Activated CD4-positive, alpha-beta T cell treated with anti-CD3 and anti-CD28 coated beads for 36 hours (primary cell): ENCODE measurements around the gene ADGRV1. TPM values are rescaled to one million over a fixed set of nuclear protein-coding genes. Genes with fewer than 3 reads are reported as not detected.
A peak's percentile ranks its signal among the peaks of the same experiment; 100 is the strongest.
"Not testable (repeated sequence)": the region's sequence is repeated elsewhere in the genome, so short reads cannot be mapped to it uniquely, and the experiment has no call there.

Experiments used
- ATAC-seq: fragments of 200-7000 bp; cut with Tn5 transposase; one replicate; pipeline ENCODE4 v1.10.0; 2021; ENCODE audit warnings: mild to moderate bottlenecking, moderate library complexity
- CTCF ChIA-PET: fragments of 350-600 bp; sonication (Branson Sonifier 250); formaldehyde crosslinking; loops from one replicate; lab custom pipeline; 2021; ENCODE audit warnings: antibody characterized with exemption; lab: Charles Lee
- POLR2A ChIA-PET: fragments of 350-600 bp; sonication (Branson Sonifier 250); formaldehyde crosslinking; loops from one replicate; lab custom pipeline; 2021; ENCODE audit warnings: antibody characterized with exemption, inconsistent platforms; lab: Charles Lee
- DNase-seq: peaks from one replicate; pipeline ENCODE4 v3.0.0-alpha.2; 2020
- H3K27ac Mint-ChIP-seq: one replicate; pipeline ENCODE4 v1.8.0; 2021; ENCODE audit warnings: mixed read lengths
- H3K27me3 Mint-ChIP-seq: one replicate; pipeline ENCODE4 v1.8.0; 2021; ENCODE audit warnings: mixed read lengths
- H3K36me3 Mint-ChIP-seq: one replicate; pipeline ENCODE4 v1.8.0; 2021; ENCODE audit warnings: low read depth, mixed read lengths
- H3K4me1 Mint-ChIP-seq: one replicate; pipeline ENCODE4 v1.8.0; 2021; ENCODE audit warnings: mixed read lengths
- H3K4me3 Mint-ChIP-seq: one replicate; pipeline ENCODE4 v1.8.0; 2021; ENCODE audit warnings: mild to moderate bottlenecking, moderate library complexity, mixed read lengths
- H3K9me3 Mint-ChIP-seq: one replicate; pipeline ENCODE4 v1.8.0; 2021; ENCODE audit warnings: low read depth, mixed read lengths
- intact Hi-C, 2 experiments: fragments of 100-400 bp; cut with DNase I in 1 of 2; cut with micrococcal nuclease in 1 of 2; formaldehyde crosslinking; loops; one replicate each; pipeline versions ENCODE4 v1.14.2 to v1.15.1; 2022 to 2024; cut with DNase I, micrococcal nuclease
- total RNA-seq, 2 experiments: library from RNA; stranded (reverse); gene quantifications; one replicate each; pipeline ENCODE4 v1.2.3, GENCODE V29; 2021

Gene ADGRV1
- total RNA-seq, 2 experiments from 2014 or later: 0.02 to 0.12 TPM

- ATAC-seq: no peak
- ChIA-PET POLR2A (no interaction called here), CTCF (interaction anchor here (1.6 kb wide), 1 partner anchor 36 kb away, joined by 6 read pairs; no protein-coding TSS in a partner anchor)
- Mint-ChIP-seq H3K9me3 (no peaks in the 10 kb centered on the region), H3K4me3 (no peak overlapping the region), H3K4me1 (no peaks in the 10 kb centered on the region), H3K27ac (no peak overlapping the region), H3K36me3 (no peaks in the 10 kb centered on the region), H3K27me3 (peaks cover 10% of the 10 kb centered on the region)
- DNase-seq: no peak
- intact Hi-C loops: no loop called here
Observed at GRCh38 chr5:90747693-90748092, 189.1 kb downstream of the ADGRV1 start.

DNA sequence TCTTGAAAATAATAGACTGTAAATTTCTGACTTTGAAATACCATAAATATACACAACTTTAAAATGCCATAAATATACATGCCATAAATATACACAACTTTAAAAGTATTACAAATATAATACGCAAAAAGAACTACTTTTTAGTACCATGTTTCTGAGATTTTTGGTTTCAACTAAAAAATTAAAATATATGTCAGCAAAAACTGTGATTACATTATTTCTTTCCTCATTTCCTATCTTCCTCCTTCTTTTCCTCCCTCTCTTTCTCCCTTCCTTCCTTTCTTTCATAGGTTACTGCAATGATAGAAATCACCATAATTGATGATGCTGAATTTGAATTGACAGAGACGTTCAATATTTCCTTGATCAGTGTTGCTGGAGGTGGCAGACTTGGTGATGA is 200.5 kb downstream of the ADGRV1 start:
- ATAC-seq: no peak
- no peaks in the 10 kb centered on the region for H3K9me3 Mint-ChIP-seq
- ChIA-PET POLR2A (no interaction called here), CTCF (no interaction called here)
- no peak overlapping the region for H3K27ac Mint-ChIP-seq
- H3K4me1 Mint-ChIP-seq: no peaks in the 10 kb centered on the region
- H3K27me3 Mint-ChIP-seq: peaks cover 9% of the 10 kb centered on the region
- intact Hi-C loops: no loop called here
- DNase-seq: no peak
- no peak overlapping the region for H3K4me3 Mint-ChIP-seq
- no peaks in the 10 kb centered on the region for H3K36me3 Mint-ChIP-seq

GRCh38 chr5:90767710-90768109 is 209.1 kb downstream of the ADGRV1 start:
- Mint-ChIP-seq H3K27me3 (peaks cover 8% of the 10 kb centered on the region), H3K9me3 (no peaks in the 10 kb centered on the region), H3K4me1 (no peaks in the 10 kb centered on the region), H3K27ac (no peak overlapping the region), H3K4me3 (no peak overlapping the region), H3K36me3 (no peaks in the 10 kb centered on the region)
- CTCF ChIA-PET: interaction anchor here (0.7 kb wide), 1 partner anchor 308 kb away, joined by 4 read pairs; no protein-coding TSS in a partner anchor
- DNase-seq (no peak), ATAC-seq (no peak)
- intact Hi-C loops: no loop called here
- POLR2A ChIA-PET: no interaction called here

- intact Hi-C loops: not testable (repeated sequence)
Observed at GRCh38 chr5:90770006-90770541, 211.5 kb downstream of the ADGRV1 start.

DNA sequence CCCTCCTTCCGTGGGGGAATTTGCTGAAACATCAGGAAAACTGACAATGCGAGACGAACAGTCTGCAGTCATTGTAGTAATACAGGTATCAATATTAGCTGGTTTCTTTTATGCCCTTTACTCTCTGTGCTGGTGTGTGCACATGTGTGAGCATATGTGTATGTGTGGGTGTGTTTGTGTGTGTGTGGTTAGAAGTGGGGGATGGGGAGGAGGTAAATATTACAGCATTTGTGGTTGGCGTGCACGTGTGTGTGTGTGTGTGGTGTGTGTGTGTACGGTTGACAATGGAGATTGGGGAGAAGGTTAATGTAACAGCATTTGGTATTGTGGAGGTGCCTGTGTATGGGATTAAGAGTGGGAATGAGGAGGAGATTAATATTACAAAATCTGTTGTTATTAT is 219.4 kb downstream of the ADGRV1 start:
- no peaks in the 10 kb centered on the region for H3K36me3 Mint-ChIP-seq
- H3K27me3 Mint-ChIP-seq: peaks cover 8% of the 10 kb centered on the region
- DNase-seq (no peak), ATAC-seq (no peak)
- no peak overlapping the region for H3K4me3 Mint-ChIP-seq
- POLR2A ChIA-PET: no interaction called here
- CTCF ChIA-PET: no interaction called here
- H3K27ac Mint-ChIP-seq: no peak overlapping the region
- H3K9me3 Mint-ChIP-seq: no peaks in the 10 kb centered on the region
- no peaks in the 10 kb centered on the region for H3K4me1 Mint-ChIP-seq
- intact Hi-C loops: no loop called here

More at GRCh38 chr5:90770006-90770541, 211.5 kb downstream of the ADGRV1 start:
- H3K27ac Mint-ChIP-seq, POLR2A ChIA-PET, H3K4me1 Mint-ChIP-seq, H3K4me3 Mint-ChIP-seq, ATAC-seq, H3K36me3 Mint-ChIP-seq, DNase-seq, H3K9me3 Mint-ChIP-seq, CTCF ChIA-PET, H3K27me3 Mint-ChIP-seq: not testable (repeated sequence)

DNA sequence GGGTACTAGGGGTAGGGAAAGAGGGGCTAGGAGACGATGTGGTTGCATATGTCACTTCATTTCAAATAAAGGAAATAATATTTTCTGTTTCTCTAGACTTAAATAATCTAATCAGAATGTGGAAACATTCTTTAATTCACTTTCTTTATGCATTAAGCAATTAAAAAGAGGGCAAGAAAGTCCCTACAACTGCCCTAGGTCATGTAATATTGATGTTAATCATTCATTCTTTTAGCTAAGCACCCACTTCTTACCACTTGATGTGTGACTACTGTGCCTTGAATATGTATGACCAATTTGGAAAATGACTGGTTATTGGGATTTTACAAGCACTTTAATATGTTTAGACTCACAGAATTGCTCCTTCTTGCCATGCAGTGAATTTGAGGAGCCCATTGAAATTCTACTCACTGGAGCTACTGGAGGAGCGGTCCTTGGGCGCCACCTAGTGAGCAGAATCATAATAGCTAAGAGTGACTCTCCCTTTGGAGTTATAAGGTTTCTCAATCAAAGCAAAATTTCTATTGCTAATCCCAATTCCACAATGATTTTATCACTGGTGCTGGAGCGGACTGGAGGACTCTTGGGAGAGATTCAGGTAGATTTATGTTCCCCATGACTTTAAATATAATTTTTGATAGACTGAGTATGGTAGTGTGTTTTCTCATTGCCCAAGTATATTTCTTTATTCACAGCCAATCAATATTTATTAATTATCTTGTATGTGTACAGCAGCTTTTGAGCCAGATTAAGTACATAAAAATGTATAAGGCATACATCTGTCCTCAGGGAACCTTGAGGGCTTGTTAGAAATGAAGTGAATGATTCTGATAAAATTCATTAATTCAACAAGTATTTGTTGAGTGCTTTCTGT is 225.1 kb downstream of the ADGRV1 start:
- H3K27ac Mint-ChIP-seq: no peak overlapping the region
- intact Hi-C loops: loop anchor here (1.0 to 10.0 kb wide), 6 partner anchors 74 to 519 kb away; no protein-coding TSS in a partner anchor
- DNase-seq (peak; percentile 81), ATAC-seq (peak; percentile 78)
- CTCF ChIA-PET: interaction anchor here (0.6 to 2.4 kb wide), 27 partner anchors 9 to 636 kb away, joined by 3 to 14 read pairs (median 4); partner anchors contain the start of gene CETN3
- no peaks in the 10 kb centered on the region for H3K36me3 Mint-ChIP-seq
- H3K9me3 Mint-ChIP-seq: no peaks in the 10 kb centered on the region
- no peak overlapping the region for H3K4me3 Mint-ChIP-seq
- no peaks in the 10 kb centered on the region for H3K4me1 Mint-ChIP-seq
- peaks cover 4% of the 10 kb centered on the region for H3K27me3 Mint-ChIP-seq
- POLR2A ChIA-PET: no interaction called here

DNA sequence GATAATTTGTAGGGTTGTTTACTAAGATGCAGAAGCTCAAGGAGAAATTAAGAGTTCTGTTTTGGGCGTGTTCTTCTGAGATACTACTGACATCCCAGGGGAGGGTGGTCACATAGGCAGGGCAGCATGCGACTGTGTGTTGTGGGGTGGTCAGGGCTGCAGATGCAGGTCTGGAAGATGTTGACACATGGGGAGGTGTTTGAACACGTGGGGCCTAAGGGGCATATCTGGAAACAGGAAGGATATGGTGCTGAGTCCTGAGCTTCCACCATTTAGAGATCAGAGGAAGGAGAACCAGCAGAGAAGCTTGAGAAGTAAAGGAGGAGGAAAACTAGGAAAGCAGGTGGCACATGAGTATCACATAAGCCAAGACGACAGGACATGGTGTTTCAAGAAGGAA is 228.2 kb downstream of the ADGRV1 start:
- no peaks in the 10 kb centered on the region for H3K4me1 Mint-ChIP-seq
- H3K27me3 Mint-ChIP-seq: peaks cover 4% of the 10 kb centered on the region
- no peaks in the 10 kb centered on the region for H3K9me3 Mint-ChIP-seq
- no peak overlapping the region for H3K27ac Mint-ChIP-seq
- POLR2A ChIA-PET: no interaction called here
- CTCF ChIA-PET: interaction anchor here (0.7 to 1.2 kb wide), 2 partner anchors 11 to 19 kb away, joined by 3 read pairs; no protein-coding TSS in a partner anchor
- H3K4me3 Mint-ChIP-seq: no peak overlapping the region
- ATAC-seq: no peak
- no peaks in the 10 kb centered on the region for H3K36me3 Mint-ChIP-seq
- intact Hi-C loops: loop anchor here (10.0 kb wide), 1 partner anchor 522 kb away; no protein-coding TSS in a partner anchor
- DNase-seq: no peak

- no peak for ATAC-seq
- Mint-ChIP-seq H3K4me3 (no peak overlapping the region), H3K27ac (no peak overlapping the region), H3K9me3 (peaks cover 7% of the 10 kb centered on the region), H3K27me3 (peaks cover 9% of the 10 kb centered on the region), H3K4me1 (no peaks in the 10 kb centered on the region), H3K36me3 (no peaks in the 10 kb centered on the region)
- no peak for DNase-seq
- ChIA-PET CTCF (interaction anchor here (0.8 to 2.2 kb wide), 4 partner anchors 9 to 627 kb away, joined by 3 to 11 read pairs (median 3); no protein-coding TSS in a partner anchor), POLR2A (no interaction called here)
- intact Hi-C loops: no loop called here
Observed at GRCh38 chr5:90792725-90793124, 234.1 kb downstream of the ADGRV1 start.

DNA sequence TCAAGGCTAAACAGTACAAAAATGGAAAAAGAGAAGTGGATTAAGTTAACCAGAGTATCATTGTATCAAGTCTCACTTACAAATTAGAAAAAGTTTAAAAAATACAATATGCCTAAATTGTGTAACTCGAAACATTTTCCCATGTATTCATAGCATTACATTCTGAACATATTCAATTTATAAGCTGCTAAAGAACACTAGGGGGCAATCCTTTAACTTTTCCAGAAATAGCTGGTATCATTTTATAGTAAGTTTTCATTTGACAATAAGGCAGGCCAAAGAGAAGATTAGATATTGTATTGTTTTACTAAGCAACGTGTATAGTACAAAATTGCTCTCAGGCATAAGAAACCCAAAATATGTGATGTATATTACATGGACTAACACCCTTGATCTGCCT is 234.6 kb downstream of the ADGRV1 start:
- H3K27me3 Mint-ChIP-seq: peaks cover 9% of the 10 kb centered on the region
- H3K27ac Mint-ChIP-seq: no peak overlapping the region
- POLR2A ChIA-PET: no interaction called here
- no peak for ATAC-seq
- H3K4me3 Mint-ChIP-seq: no peak overlapping the region
- peaks cover 9% of the 10 kb centered on the region for H3K9me3 Mint-ChIP-seq
- intact Hi-C loops: no loop called here
- CTCF ChIA-PET: interaction anchor here (1.2 to 2.2 kb wide), 3 partner anchors 9 to 626 kb away, joined by 3 to 11 read pairs (median 3); no protein-coding TSS in a partner anchor
- H3K36me3 Mint-ChIP-seq: no peaks in the 10 kb centered on the region
- no peaks in the 10 kb centered on the region for H3K4me1 Mint-ChIP-seq
- DNase-seq: no peak

DNA sequence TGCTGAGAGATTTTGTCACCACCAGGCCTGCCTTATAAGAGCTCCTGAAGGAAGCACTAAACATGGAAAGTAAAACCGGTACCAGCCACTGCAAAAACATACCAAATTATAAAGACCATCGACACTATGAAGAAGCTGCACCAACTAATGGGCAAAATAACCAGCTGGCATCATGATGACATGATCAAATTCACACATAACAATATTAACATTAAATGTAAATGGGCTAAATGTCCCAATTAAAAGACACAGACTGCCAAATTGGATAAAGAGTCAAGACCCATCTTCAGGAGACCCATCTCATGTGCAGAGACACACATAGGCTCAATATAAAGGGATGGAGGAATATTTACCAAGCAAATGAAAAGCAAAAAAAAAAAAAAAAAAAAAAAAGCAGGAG is 238.3 kb downstream of the ADGRV1 start:
- intact Hi-C loops, POLR2A ChIA-PET, H3K4me3 Mint-ChIP-seq, H3K27me3 Mint-ChIP-seq, DNase-seq, H3K4me1 Mint-ChIP-seq, ATAC-seq, H3K27ac Mint-ChIP-seq, H3K36me3 Mint-ChIP-seq: not testable (repeated sequence)
- H3K9me3 Mint-ChIP-seq: peaks cover 11% of the 10 kb centered on the region
- CTCF ChIA-PET: interaction anchor here (1.1 kb wide), 1 partner anchor 10 kb away, joined by 3 read pairs; no protein-coding TSS in a partner anchor

GRCh38 chr5:90800082-90800481 is 241.5 kb downstream of the ADGRV1 start:
- H3K4me1 Mint-ChIP-seq, H3K4me3 Mint-ChIP-seq, H3K27me3 Mint-ChIP-seq, ATAC-seq, POLR2A ChIA-PET, H3K36me3 Mint-ChIP-seq, DNase-seq, CTCF ChIA-PET, H3K27ac Mint-ChIP-seq: not testable (repeated sequence)
- H3K9me3 Mint-ChIP-seq: peaks cover 11% of the 10 kb centered on the region
- intact Hi-C loops: loop anchor here (5.0 kb wide), 1 partner anchor 617 kb away; no protein-coding TSS in a partner anchor
